IMR-90 (cell line): ENCODE data around the gene PRSS22. TPM values are rescaled to one million over a fixed set of nuclear protein-coding genes. Genes with fewer than 3 reads are reported as not detected.

Source experiments
- ATAC-seq: fragments of 200-7000 bp; cut with Tn5 transposase; 2 replicates; pipeline ENCODE4 v1.9.1; 2020; ENCODE audit warnings: low read depth, mild to moderate bottlenecking, moderate library complexity
- BruUV-seq: library from RNA; stranded (reverse); fragments of 400-500 nt; replicated peaks from 2 replicates; lab custom pipeline; 2021; lab: Mats Ljungman, UMichigan
- CTCF ChIA-PET: fragments of 300-600 bp; formaldehyde crosslinking; extraction: SDS; loops from one replicate; lab custom pipeline; 2021; ENCODE audit warnings: antibody characterized with exemption; lab: Yijun Ruan, JAX
- POLR2A ChIA-PET: fragments of 300-600 bp; sonication (Branson Sonifier 250); formaldehyde crosslinking; loops from one replicate; lab custom pipeline; 2022; ENCODE audit warnings: antibody characterized with exemption; ENCODE audit not compliant: unreplicated experiment; lab: Charles Lee
- DNase-seq: peaks from one replicate; pipeline ENCODE4 v3.0.0; 2013
- H2AFZ ChIP-seq: replicated peaks from 2 replicates; pipeline ENCODE3; 2013; ENCODE audit warnings: low read length, mild to moderate bottlenecking; ENCODE audit not compliant: poor library complexity
- H2AK5ac ChIP-seq: 2 replicates; pipeline ENCODE4 v1.6.1; 2013; ENCODE audit warnings: low read depth, low read length, inconsistent platforms
- H2AK9ac ChIP-seq: replicated peaks from 2 replicates; pipeline ENCODE3; 2013; ENCODE audit warnings: mild to moderate bottlenecking, low read depth, low read length, moderate library complexity; ENCODE audit not compliant: poor library complexity
- H2BK120ac ChIP-seq: 2 replicates; pipeline ENCODE4 v1.6.1; 2013; ENCODE audit warnings: low read depth, low read length, inconsistent platforms
- H2BK15ac ChIP-seq: 3 replicates; pipeline ENCODE4 v1.6.1; 2013; ENCODE audit warnings: low read depth, low read length, inconsistent platforms
- H2BK20ac ChIP-seq: 2 replicates; pipeline ENCODE4 v1.6.1; 2013; ENCODE audit warnings: low read depth, mild to moderate bottlenecking, inconsistent platforms, low read length, moderate library complexity
- H2BK5ac ChIP-seq: 2 replicates; pipeline ENCODE4 v1.6.1; 2013; ENCODE audit warnings: mild to moderate bottlenecking, low read depth, low read length, inconsistent platforms; ENCODE audit not compliant: poor library complexity, severe bottlenecking
- H3K14ac ChIP-seq: replicated peaks from 2 replicates; pipeline ENCODE4 v1.6.1; 2013; ENCODE audit warnings: low read depth, low read length, inconsistent platforms
- H3K18ac ChIP-seq: 2 replicates; pipeline ENCODE4 v1.6.1; 2013; ENCODE audit warnings: low read depth, low read length, control low read depth
- H3K23ac ChIP-seq: 2 replicates; pipeline ENCODE4 v1.6.1; 2013; ENCODE audit warnings: low read depth, low read length, inconsistent platforms
- H3K27ac ChIP-seq: 2 replicates; pipeline ENCODE4 v1.5.1; 2013; ENCODE audit warnings: mild to moderate bottlenecking, control low read depth, low read length; ENCODE audit not compliant: insufficient read depth
- H3K27me3 ChIP-seq: 2 replicates; pipeline ENCODE4 v1.6.1; 2013; ENCODE audit warnings: low read length; ENCODE audit not compliant: control insufficient read depth, insufficient read depth
- H3K36me3 ChIP-seq: 2 replicates; pipeline ENCODE4 v1.6.1; 2013; ENCODE audit warnings: low read length, mixed read lengths; ENCODE audit not compliant: control insufficient read depth, insufficient read depth
- H3K4ac ChIP-seq: 2 replicates; pipeline ENCODE4 v1.6.1; 2013; ENCODE audit warnings: low read depth, low read length, inconsistent platforms
- H3K4me1 ChIP-seq: 2 replicates; pipeline ENCODE4 v1.6.1; 2013; ENCODE audit warnings: low read length, mixed read lengths; ENCODE audit not compliant: control insufficient read depth, insufficient read depth
- H3K4me2 ChIP-seq: 2 replicates; pipeline ENCODE4 v1.6.1; 2013; ENCODE audit warnings: low read depth, mild to moderate bottlenecking, control low read depth, low read length, moderate library complexity
- H3K4me3 ChIP-seq: 2 replicates; pipeline ENCODE4 v1.5.1; 2013; ENCODE audit warnings: low read depth, mild to moderate bottlenecking, control low read depth, low read length, moderate library complexity; ENCODE audit not compliant: insufficient read depth
- H3K56ac ChIP-seq: 2 replicates; pipeline ENCODE4 v1.6.1; 2013; ENCODE audit warnings: low read length, inconsistent platforms; ENCODE audit not compliant: insufficient read depth; ENCODE audit errors: extremely low read depth
- H3K79me1 ChIP-seq, 2 experiments: 2 replicates each; pipeline ENCODE4 v1.6.1; 2013; ENCODE audit warnings: low read length in 2 of 2, inconsistent platforms in 1 of 2, low read depth in 1 of 2
- H3K9ac ChIP-seq: 2 replicates; pipeline ENCODE4 v1.6.1; 2013; ENCODE audit warnings: low read depth, low read length, control low read depth
- H3K9me1 ChIP-seq: 2 replicates; pipeline ENCODE4 v1.6.1; 2013; ENCODE audit warnings: low read length, inconsistent platforms; ENCODE audit not compliant: insufficient read depth
- H3K9me3 ChIP-seq: 2 replicates; pipeline ENCODE4 v1.6.1; 2013; ENCODE audit warnings: low read length; ENCODE audit not compliant: control insufficient read depth, insufficient read depth
- H4K20me1 ChIP-seq: 2 replicates; pipeline ENCODE4 v1.6.1; 2013; ENCODE audit warnings: low read length, inconsistent platforms; ENCODE audit not compliant: insufficient read depth
- H4K5ac ChIP-seq: 2 replicates; pipeline ENCODE4 v1.6.1; 2013; ENCODE audit warnings: mild to moderate bottlenecking, low read depth, low read length, control low read depth
- H4K8ac ChIP-seq, 2 experiments: 2 replicates each; pipeline ENCODE4 v1.6.1; 2013; ENCODE audit warnings: low read depth in 2 of 2, low read length in 2 of 2, control low read depth in 1 of 2, inconsistent platforms in 1 of 2
- H4K91ac ChIP-seq: 2 replicates; pipeline ENCODE4 v1.6.1; 2013; ENCODE audit warnings: low read depth, low read length, inconsistent platforms; ENCODE audit not compliant: insufficient read depth
- FOS ChIP-seq: fragments of 150-350 bp; IDR thresholded peaks from 2 replicates; pipeline ENCODE4 v1.6.1; 2016; ENCODE audit warnings: low read depth, low read length
- MXI1 ChIP-seq: IDR thresholded peaks from 2 replicates; pipeline ENCODE4 v1.6.1; 2012; ENCODE audit warnings: low read depth, mild to moderate bottlenecking, low read length, moderate library complexity, borderline replicate concordance
- POLR2A ChIP-seq: IDR thresholded peaks from 2 replicates; pipeline ENCODE4 v1.6.1; 2012; ENCODE audit warnings: mild to moderate bottlenecking, low read depth, low read length
- RCOR1 ChIP-seq: IDR thresholded peaks from 2 replicates; pipeline ENCODE4 v1.6.1; 2012; ENCODE audit warnings: mild to moderate bottlenecking, low read length, improper control_type of control experiment; ENCODE audit not compliant: insufficient replicate concordance
- WGBS, 2 experiments: methylation state at CpG; one replicate each; pipeline versions ENCODE4 v1.1.5 to v1.1.7; 2013; ENCODE audit warnings: missing lambda C conversion rate in 2 of 2; ENCODE audit not compliant: insufficient read length in 1 of 2; ENCODE audit errors: extremely low coverage in 2 of 2; 5-methylcytosine and 5-hydroxymethylcytosine counted together
- dilution Hi-C: fragments of 300-500 bp; cut with HindIII; formaldehyde crosslinking; loops from one replicate; pipeline ENCODE4 v1.14.3; 2018; ENCODE audit warnings: low sequenced_read_pairs; ENCODE audit not compliant: unreplicated experiment
- in situ Hi-C: fragments of 300-500 bp; cut with MboI; formaldehyde crosslinking; loops from 3 replicates; pipeline ENCODE4 v1.14.3; 2019; ENCODE audit warnings: low sequenced_read_pairs, inconsistent platforms, mixed read lengths
- intact Hi-C: fragments of 100-400 bp; cut with micrococcal nuclease; formaldehyde crosslinking; loops from 2 replicates; pipeline ENCODE4 v1.10.0; 2022
- polyA plus RNA-seq, 3 experiments: library from polyadenylated mRNA; depleted of rRNA; stranded (reverse); fragments of >200 nt; gene quantifications; 2 replicates each; pipeline ENCODE4 v1.2.3, GENCODE V29; 2012; ENCODE audit warnings: low replicate concordance in 1 of 3
- total RNA-seq: library from RNA; depleted of rRNA; stranded (reverse); fragments of >200 nt; gene quantifications from 2 replicates; pipeline ENCODE4 v1.2.3, GENCODE V29; 2012

PRSS22 gene
- total and polyA plus RNA-seq, 2 of the 4 experiments (the other 2 are of a cell fraction), result not detected

DNA sequence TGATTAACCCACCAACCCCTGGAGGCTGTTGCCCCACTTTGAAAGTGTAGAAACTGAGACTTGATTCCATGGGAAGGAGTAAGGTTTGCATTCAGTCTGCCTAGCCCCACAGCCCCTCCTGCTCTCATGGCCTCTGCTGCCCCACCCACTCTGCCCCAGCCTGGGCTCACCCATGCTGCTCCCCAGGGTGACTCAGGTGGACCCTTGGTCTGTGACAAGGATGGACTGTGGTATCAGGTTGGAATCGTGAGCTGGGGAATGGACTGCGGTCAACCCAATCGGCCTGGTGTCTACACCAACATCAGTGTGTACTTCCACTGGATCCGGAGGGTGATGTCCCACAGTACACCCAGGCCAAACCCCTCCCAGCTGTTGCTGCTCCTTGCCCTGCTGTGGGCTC is 53.2 kb downstream of the PRSS22 start:
- Histone ChIP-seq H3K9me1 (no peaks in the 10 kb centered on the region), H3K23ac (no peak overlapping the region), H3K4me3 (no peak overlapping the region), H2BK15ac (no peak overlapping the region), H3K4me2 (no peak overlapping the region), H4K5ac (no peak overlapping the region), H2AK9ac (no peak overlapping the region), H3K36me3 (no peaks in the 10 kb centered on the region), H3K27ac (no peak overlapping the region), H3K56ac (no peak overlapping the region), H3K14ac (no peak overlapping the region), H2AK5ac (no peak overlapping the region), H2BK5ac (no peak overlapping the region), H4K91ac (no peak overlapping the region), H2BK120ac (no peak overlapping the region), H2BK20ac (no peak overlapping the region), H4K8ac (no peak overlapping the region), H3K4me1 (no peaks in the 10 kb centered on the region), H3K9ac (no peak overlapping the region), H3K27me3 (peaks cover 35% of the 10 kb centered on the region), H2AFZ (no peak overlapping the region), H3K79me1 (no peaks in the 10 kb centered on the region), H3K9me3 (peaks cover 22% of the 10 kb centered on the region), H3K18ac (no peak overlapping the region), H3K4ac (no peak overlapping the region), H4K20me1 (no peaks in the 10 kb centered on the region)
- DNase-seq (no peak), ATAC-seq (no peak)
- intact Hi-C loops, result no loop called here
- ChIA-PET POLR2A (no interaction called here), CTCF (no interaction called here)
- BruUV-seq, result no TSS peak
- WGBS, 2 experiments, result no CpG with 5 or more reads among the region's 4 CpGs
- in situ Hi-C loops, result no loop called here
- no peak for TF ChIP-seq RCOR1
- no peak for TF ChIP-seq MXI1
- TF ChIP-seq FOS, result no peak
- TF ChIP-seq POLR2A, result no peak
- dilution Hi-C loops, result no loop called here
